Medulla oblongata (tissue), 1 donor: Measurements from ENCODE around the gene LARP1B.
"Not testable (repeated sequence)": the region's sequence is repeated elsewhere in the genome, so short reads cannot be mapped to it uniquely, and the experiment has no call there.

Experiments used
- DNase-seq: peaks from one replicate; pipeline ENCODE4 v3.0.0-alpha.2; 2015; ENCODE audit errors: extremely low spot score

LARP1B gene

GRCh38 chr4:128060699-128061565 lies at the start of gene LARP1B:
Gene LARP1B, plus strand, starts transcription at chr4:128061312. Its CDS starts 13,640 bp downstream, at chr4:128074952.
- peak; percentile 94 for DNase-seq

GRCh38 chr4:128025319-128025718 lies 35.8 kb upstream of the LARP1B start:
- DNase-seq: no peak

- DNase-seq: no peak
Measured at GRCh38 chr4:128029907-128030306, 31.2 kb upstream of the LARP1B start.

GRCh38 chr4:128031756-128032384 lies 29.2 kb upstream of the LARP1B start:
- DNase-seq: no peak

GRCh38 chr4:128039568-128039967 lies 21.5 kb upstream of the LARP1B start:
- no peak for DNase-seq

GRCh38 chr4:128047019-128047418 lies 14.1 kb upstream of the LARP1B start:
- not testable (repeated sequence) for DNase-seq

GRCh38 chr4:128047514-128047913 lies 13.6 kb upstream of the LARP1B start:
- DNase-seq: not testable (repeated sequence)

- DNase-seq: not testable (repeated sequence)
Measured at GRCh38 chr4:128051229-128051628, 9.9 kb upstream of the LARP1B start.

GRCh38 chr4:128054907-128055306 lies 6.2 kb upstream of the LARP1B start:
- DNase-seq: not testable (repeated sequence)

- DNase-seq: not testable (repeated sequence)
Measured at GRCh38 chr4:128055441-128056206, 5.5 kb upstream of the LARP1B start.

GRCh38 chr4:128056396-128056795 lies 4.7 kb upstream of the LARP1B start:
- no peak for DNase-seq

GRCh38 chr4:128060121-128060698 lies 902 bp upstream of the LARP1B start:
- peak; percentile 33 for DNase-seq

- peak; percentile 53 for DNase-seq
Measured at GRCh38 chr4:128061566-128062536, 739 bp downstream of the LARP1B start.

- not testable (repeated sequence) for DNase-seq
Measured at GRCh38 chr4:128066453-128066820, 5.3 kb downstream of the LARP1B start.

GRCh38 chr4:128068918-128069317 lies 7.8 kb downstream of the LARP1B start:
- DNase-seq: no peak

GRCh38 chr4:128076464-128076863 lies 15.4 kb downstream of the LARP1B start:
- DNase-seq: no peak

GRCh38 chr4:128095293-128095692 lies 34.2 kb downstream of the LARP1B start:
- DNase-seq: not testable (repeated sequence)

- DNase-seq: no peak
Measured at GRCh38 chr4:128107766-128108165, 46.7 kb downstream of the LARP1B start.

- DNase-seq: no peak
Measured at GRCh38 chr4:128123036-128123435, 61.9 kb downstream of the LARP1B start.

- DNase-seq: no peak
Measured at GRCh38 chr4:128130621-128131020, 69.5 kb downstream of the LARP1B start.

- no peak for DNase-seq
Measured at GRCh38 chr4:128134925-128135324, 73.8 kb downstream of the LARP1B start.
